ENCODE results near the gene GSN. TPM values are rescaled to one million over a fixed set of nuclear protein-coding genes. Genes with fewer than 3 reads are reported as not detected.

The GSN gene
- total RNA-seq, 3 donors from 2014 or later = 1.3 to 2.0 (median 1.9) TPM

DNA sequence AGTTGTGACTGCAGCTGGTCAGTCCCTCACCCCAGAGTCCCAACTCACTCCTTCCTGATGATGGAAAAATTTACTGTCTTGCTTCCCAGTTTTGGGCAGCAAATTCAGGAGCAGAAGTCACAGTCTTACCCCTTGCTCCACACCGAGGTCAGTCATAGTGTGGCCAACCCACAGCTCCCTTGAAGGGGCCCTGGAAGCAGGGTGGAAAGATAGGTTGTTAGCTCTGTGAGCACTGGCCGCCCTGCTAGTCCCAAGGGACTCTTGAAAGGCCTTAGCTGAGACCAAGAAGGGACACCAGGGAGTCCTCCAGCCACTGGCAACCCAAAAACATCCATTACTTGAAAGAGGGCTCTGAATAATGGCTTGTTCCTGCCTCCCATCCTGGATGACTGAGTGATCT lies 40.0 kb downstream of the GSN start:
- Mint-ChIP-seq H3K4me1 (ENCODE audit: low read depth) (no peaks in the 10 kb centered on the region), H3K9me3 (no peaks in the 10 kb centered on the region), H3K36me3 (ENCODE audit: insufficient read depth) (peaks cover 5% of the 10 kb centered on the region), H3K27me3 (ENCODE audit: low read depth) (no peaks in the 10 kb centered on the region), H3K4me3 (no peak overlapping the region)
- no peak for ATAC-seq
- no peak for DNase-seq

DNA sequence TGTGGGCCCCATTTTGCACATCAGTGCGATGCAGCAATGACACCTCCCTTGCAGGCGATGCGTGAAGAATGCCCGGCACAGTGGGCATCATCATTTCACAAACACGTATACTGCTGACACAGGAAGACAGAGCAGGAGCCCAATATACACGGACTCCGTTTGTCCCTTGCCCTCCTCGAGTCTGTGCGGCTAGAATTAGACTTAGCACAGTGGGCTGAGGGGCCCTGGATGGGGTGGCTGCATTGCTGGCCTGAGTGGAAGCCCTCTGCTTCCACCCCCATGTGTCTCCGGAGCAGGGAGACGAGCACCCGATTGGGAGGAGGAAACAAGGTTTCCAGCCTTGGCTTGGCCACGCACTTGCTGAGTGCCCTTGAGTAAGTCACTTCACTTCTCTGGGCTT lies 40.8 kb downstream of the GSN start:
- no peaks in the 10 kb centered on the region for H3K27me3 Mint-ChIP-seq (ENCODE audit: low read depth)
- H3K4me1 Mint-ChIP-seq (ENCODE audit: low read depth) = no peaks in the 10 kb centered on the region
- H3K4me3 Mint-ChIP-seq = no peak overlapping the region

DNA sequence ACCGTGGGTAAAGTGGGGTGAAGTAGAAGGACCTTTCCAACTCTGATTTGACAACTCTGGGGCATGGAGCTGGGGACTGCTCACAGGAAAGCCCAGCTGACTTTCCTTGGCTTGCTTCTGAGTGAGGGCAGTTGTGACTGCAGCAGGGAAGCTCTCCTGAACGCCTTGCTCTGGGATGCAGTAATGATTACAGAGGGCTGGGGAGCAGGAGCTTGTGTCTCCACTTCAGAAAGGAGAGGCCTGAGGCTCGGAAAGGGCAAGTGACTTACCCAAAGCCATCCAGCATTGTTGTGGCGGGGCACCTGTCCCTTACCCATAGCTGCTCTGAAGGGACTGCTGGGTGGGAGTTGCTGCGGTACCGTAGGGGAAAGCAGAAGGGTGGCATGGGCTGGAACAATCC lies 41.2 kb downstream of the GSN start:
- no peak overlapping the region for H3K4me3 Mint-ChIP-seq
- H3K36me3 Mint-ChIP-seq (ENCODE audit: insufficient read depth) = peaks cover 10% of the 10 kb centered on the region
- no peaks in the 10 kb centered on the region for H3K4me1 Mint-ChIP-seq (ENCODE audit: low read depth)

More for the DNA sequence above, 40.8 kb downstream of the GSN start:
- no peaks in the 10 kb centered on the region for H3K9me3 Mint-ChIP-seq
- ATAC-seq (no peak), DNase-seq (no peak)
- H3K36me3 Mint-ChIP-seq (ENCODE audit: insufficient read depth) = peaks cover 5% of the 10 kb centered on the region

DNA sequence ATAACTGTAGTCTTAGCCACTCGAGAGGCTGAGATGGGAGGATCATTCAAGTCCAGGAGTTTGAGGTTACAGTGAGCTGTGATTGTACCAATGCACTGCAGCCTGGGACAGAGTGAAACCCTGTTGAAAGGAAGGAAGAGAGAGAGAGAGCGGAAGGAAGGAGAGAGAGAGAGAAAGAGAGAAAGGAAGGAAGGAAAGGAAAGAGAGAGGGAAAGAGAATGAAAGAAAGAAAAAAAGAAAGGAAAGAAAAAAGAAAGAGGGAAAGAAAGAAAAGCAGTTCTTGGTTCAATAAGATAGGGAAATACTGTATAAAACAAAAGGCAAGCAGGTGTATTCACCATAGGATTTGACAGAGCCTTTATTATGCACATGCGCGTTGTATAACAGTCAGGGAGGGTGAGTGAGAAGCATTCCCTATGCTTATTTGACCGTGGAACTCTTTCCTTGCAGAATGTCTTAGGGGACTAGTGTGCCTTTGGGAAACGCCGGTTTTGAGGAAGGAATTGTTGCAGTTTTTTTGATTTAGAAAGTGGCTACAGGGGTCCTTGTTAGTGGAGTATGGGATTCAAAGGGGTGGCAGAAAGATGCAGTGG lies 42.0 kb downstream of the GSN start:
- Mint-ChIP-seq H3K36me3 (ENCODE audit: insufficient read depth) (peaks cover 10% of the 10 kb centered on the region), H3K27me3 (ENCODE audit: low read depth) (no peaks in the 10 kb centered on the region), H3K4me1 (ENCODE audit: low read depth) (no peaks in the 10 kb centered on the region), H3K4me3 (no peak overlapping the region), H3K9me3 (no peaks in the 10 kb centered on the region)
- no peak for ATAC-seq
- DNase-seq = no peak

More for the DNA sequence above, 41.2 kb downstream of the GSN start:
- Mint-ChIP-seq H3K9me3 (no peaks in the 10 kb centered on the region), H3K27me3 (ENCODE audit: low read depth) (no peaks in the 10 kb centered on the region)
- DNase-seq = no peak
- no peak for ATAC-seq

DNA sequence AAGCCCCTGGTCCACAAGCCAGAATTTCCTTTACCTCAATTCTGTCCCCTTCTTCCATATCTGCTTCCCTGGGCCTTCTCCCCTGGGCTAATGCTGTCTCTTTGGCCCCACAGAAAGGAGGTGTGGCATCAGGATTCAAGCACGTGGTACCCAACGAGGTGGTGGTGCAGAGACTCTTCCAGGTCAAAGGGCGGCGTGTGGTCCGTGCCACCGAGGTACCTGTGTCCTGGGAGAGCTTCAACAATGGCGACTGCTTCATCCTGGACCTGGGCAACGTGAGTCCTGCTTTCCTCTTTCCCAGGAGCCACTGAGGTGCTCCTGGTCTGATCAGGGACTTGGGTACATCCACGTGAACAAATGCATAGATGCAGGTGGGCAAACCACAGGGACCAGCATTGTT lies 42.6 kb downstream of the GSN start:
- H3K4me3 Mint-ChIP-seq = no peak overlapping the region
- H3K36me3 Mint-ChIP-seq (ENCODE audit: insufficient read depth) = peaks cover 10% of the 10 kb centered on the region
- no peaks in the 10 kb centered on the region for H3K4me1 Mint-ChIP-seq (ENCODE audit: low read depth)
- H3K9me3 Mint-ChIP-seq = no peaks in the 10 kb centered on the region
- DNase-seq (no peak), ATAC-seq (no peak)
- no peaks in the 10 kb centered on the region for H3K27me3 Mint-ChIP-seq (ENCODE audit: low read depth)

DNA sequence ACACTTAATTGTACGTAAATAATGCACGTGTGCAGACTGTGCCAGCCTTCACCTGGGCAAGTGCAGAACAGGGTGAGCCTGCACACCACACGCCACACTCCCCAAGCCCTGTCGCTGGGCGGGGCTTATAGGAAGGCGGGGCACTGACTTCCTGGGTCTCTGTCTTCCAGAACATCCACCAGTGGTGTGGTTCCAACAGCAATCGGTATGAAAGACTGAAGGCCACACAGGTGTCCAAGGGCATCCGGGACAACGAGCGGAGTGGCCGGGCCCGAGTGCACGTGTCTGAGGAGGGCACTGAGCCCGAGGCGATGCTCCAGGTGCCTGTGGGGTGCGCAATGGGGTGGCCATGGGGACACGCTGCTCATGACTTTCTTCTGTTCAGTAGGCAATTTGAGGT lies 44.2 kb downstream of the GSN start:
- Mint-ChIP-seq H3K4me3 (no peak overlapping the region), H3K4me1 (ENCODE audit: low read depth) (no peaks in the 10 kb centered on the region), H3K9me3 (no peaks in the 10 kb centered on the region), H3K36me3 (ENCODE audit: insufficient read depth) (peaks cover 10% of the 10 kb centered on the region), H3K27me3 (ENCODE audit: low read depth) (no peaks in the 10 kb centered on the region)
- DNase-seq = no peak
- no peak for ATAC-seq

DNA sequence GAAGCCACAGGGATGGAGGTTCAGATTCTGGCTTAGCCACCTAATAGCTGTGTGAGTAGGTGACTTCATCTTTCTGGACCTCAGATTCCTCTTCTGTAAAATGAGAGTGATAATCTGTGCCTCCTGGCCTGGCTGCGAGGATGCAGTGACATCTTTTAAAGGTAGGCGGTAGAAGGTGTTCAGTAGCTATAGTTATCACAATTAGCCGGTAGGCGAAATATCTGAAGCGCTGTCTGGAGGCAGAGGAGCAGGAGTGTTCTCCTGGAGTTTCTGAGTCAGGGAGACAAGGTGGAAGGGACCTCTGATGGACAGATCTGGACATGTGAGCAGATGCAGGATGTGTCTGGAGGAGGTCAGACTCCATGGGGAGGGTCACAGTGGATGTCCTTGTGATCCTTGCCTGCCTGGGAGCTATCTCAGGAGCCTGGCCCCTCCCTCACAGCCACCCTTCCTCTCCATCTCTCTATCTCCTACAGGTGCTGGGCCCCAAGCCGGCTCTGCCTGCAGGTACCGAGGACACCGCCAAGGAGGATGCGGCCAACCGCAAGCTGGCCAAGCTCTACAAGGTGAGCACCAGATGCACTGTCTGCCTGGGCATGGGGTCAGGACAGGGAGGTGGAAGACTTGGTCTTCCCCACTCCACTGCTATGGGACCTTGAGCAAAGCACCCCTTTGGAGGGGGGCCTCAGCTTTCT lies 45.6 kb downstream of the GSN start:
- H3K27me3 Mint-ChIP-seq (ENCODE audit: low read depth) = no peaks in the 10 kb centered on the region
- H3K9me3 Mint-ChIP-seq = no peaks in the 10 kb centered on the region
- no peak overlapping the region for H3K4me3 Mint-ChIP-seq
- no peak for ATAC-seq
- H3K36me3 Mint-ChIP-seq (ENCODE audit: insufficient read depth) = peaks cover 10% of the 10 kb centered on the region
- H3K4me1 Mint-ChIP-seq (ENCODE audit: low read depth) = no peaks in the 10 kb centered on the region
- no peak for DNase-seq

DNA sequence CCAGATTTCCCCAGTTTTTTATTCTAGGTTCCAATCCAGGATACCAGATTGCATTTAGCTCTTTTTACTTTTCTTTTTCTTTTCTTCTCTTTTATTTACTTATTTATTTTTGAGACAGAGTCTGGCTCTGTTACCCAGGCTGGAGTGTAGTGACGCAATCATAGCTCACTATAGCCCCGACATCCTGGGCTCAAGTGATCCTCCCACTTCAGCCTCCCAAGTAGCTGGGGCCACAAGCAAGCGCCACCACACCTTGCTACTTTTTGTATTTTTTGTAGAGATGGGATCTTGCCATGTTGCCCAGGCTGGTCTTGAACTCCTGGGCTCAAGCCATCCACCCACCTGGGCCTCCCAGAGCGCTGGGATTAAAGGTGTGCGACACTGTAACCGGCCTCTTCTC lies 48.4 kb downstream of the GSN start:
- ATAC-seq = no peak
- H3K4me3 Mint-ChIP-seq = no peak overlapping the region
- no peak for DNase-seq
- H3K9me3 Mint-ChIP-seq = no peaks in the 10 kb centered on the region
- H3K27me3 Mint-ChIP-seq (ENCODE audit: low read depth) = no peaks in the 10 kb centered on the region
- peaks cover 6% of the 10 kb centered on the region for H3K36me3 Mint-ChIP-seq (ENCODE audit: insufficient read depth)
- peaks cover 11% of the 10 kb centered on the region for H3K4me1 Mint-ChIP-seq (ENCODE audit: low read depth)

DNA sequence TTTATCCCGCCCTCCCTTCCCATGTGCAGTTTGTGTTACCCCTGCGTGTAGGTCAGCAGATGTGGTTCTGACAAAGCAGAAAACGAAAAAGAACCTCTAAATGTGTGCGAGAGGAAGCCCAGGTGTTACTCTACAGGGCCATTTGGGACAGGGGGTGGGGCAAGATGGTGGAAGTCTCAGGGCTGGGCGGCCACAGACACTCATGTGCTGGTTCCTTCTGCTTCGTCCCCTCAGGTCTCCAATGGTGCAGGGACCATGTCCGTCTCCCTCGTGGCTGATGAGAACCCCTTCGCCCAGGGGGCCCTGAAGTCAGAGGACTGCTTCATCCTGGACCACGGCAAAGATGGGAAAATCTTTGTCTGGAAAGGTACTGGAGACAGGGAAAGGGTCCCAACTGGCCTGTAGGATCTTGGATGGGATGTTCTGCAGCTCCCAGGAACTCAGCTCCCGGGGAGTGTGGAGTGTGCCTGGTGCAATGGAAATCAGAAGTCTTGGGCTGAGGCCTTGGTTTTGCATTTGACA lies 49.0 kb downstream of the GSN start:
- ATAC-seq (no peak), DNase-seq (no peak)
- no peaks in the 10 kb centered on the region for H3K27me3 Mint-ChIP-seq (ENCODE audit: low read depth)
- peaks cover 4% of the 10 kb centered on the region for H3K36me3 Mint-ChIP-seq (ENCODE audit: insufficient read depth)
- peaks cover 11% of the 10 kb centered on the region for H3K4me1 Mint-ChIP-seq (ENCODE audit: low read depth)
- no peaks in the 10 kb centered on the region for H3K9me3 Mint-ChIP-seq
- H3K4me3 Mint-ChIP-seq = no peak overlapping the region

DNA sequence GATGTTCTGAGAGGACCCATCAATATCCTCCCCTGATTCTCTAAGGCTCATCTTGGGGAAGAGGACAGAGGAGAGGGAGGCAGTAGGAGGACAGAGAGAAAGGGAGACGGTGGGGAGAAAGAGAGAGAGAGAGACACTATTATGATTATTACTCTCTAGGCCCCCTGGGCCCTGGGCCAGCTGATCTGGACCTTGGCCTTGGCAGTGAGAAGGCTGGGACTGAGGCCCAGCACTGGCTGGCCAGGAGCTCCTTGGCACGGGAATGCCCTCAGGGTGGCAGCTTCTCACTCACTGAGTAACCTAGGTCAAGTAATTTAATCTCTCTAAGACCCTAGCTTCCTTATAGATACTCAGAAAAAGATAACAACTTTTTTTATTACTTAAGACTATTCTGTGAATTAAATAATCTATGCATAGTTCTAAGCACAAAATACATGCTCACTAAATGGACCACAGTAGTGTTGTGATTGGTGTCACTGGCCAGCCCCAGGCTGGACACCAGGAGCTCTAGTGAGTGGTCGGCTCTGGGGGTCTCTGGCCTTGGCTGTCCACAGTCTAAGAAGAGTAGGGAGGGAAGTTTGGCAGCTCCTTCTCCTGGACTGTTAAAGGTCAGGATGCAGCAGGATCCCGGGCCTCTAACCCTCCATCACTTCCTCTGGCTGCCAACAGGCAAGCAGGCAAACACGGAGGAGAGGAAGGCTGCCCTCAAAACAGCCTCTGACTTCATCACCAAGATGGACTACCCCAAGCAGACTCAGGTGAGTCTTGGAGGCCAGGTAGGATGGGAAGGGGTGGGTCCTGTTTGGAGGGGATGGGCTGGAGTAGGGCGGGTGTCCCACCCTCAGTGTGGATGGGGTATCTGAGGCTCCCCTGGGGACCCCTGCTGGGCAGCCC lies 50.0 kb downstream of the GSN start:
- peaks cover 4% of the 10 kb centered on the region for H3K36me3 Mint-ChIP-seq (ENCODE audit: insufficient read depth)

DNA sequence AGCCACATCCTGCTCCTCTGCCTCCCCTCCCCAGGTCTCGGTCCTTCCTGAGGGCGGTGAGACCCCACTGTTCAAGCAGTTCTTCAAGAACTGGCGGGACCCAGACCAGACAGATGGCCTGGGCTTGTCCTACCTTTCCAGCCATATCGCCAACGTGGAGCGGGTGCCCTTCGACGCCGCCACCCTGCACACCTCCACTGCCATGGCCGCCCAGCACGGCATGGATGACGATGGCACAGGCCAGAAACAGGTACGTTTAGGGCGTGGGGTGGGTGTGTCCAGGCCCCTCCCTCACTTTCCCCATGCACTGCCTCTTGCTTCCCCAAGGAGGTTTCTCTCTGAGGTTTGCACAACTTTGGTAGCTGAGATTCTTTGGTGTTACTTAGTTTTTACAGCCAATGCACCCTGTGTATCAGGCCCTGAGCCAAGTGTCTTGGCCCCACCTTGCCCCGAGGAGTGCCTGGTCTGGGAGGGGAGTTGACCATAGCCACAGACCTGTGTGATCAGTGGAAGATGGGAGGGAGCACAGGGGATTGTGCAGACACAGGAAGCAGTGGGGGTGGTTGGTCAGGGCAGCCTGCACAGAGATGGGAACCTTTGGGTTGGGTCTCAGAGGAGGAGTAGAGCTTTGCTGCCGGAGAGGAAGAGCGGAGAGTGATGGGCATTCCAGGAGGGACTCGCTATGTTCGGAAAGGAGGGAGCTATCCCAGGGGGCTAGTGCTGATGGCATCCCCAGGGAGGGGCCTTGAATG lies 50.8 kb downstream of the GSN start:
- Mint-ChIP-seq H3K36me3 (ENCODE audit: insufficient read depth) (peaks cover 4% of the 10 kb centered on the region), H3K4me1 (ENCODE audit: low read depth) (peaks cover 18% of the 10 kb centered on the region), H3K4me3 (no peak overlapping the region), H3K27me3 (ENCODE audit: low read depth) (no peaks in the 10 kb centered on the region), H3K9me3 (no peaks in the 10 kb centered on the region)
- DNase-seq (no peak), ATAC-seq (no peak)

More for the DNA sequence above, 50.0 kb downstream of the GSN start:
- Mint-ChIP-seq H3K27me3 (ENCODE audit: low read depth) (no peaks in the 10 kb centered on the region), H3K4me1 (ENCODE audit: low read depth) (peaks cover 18% of the 10 kb centered on the region), H3K9me3 (no peaks in the 10 kb centered on the region), H3K4me3 (no peak overlapping the region)
- DNase-seq (no peak), ATAC-seq (no peak)

DNA sequence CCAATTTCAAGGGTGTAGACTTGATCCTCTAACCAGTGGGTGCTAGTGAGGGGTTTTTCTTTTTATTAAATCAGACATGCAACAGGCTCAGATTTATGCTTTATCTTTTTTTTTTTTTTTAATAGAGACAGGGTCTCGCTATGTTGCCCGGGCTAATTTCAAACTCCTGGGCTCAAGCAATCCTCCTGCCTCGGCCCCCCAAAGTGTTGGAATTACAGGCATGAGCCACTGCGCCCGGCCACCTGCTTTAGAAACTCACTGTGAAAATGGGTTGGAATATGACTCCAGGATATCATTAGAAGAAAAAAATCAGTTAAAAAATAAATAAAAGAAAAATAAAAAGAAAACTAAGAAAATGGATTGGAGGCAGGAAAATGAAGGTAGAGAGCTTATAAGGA lies 51.4 kb downstream of the GSN start:
- DNase-seq (no peak), ATAC-seq (no peak)
- Mint-ChIP-seq H3K9me3 (no peaks in the 10 kb centered on the region), H3K4me3 (no peak overlapping the region), H3K4me1 (ENCODE audit: low read depth) (peaks cover 18% of the 10 kb centered on the region), H3K27me3 (ENCODE audit: low read depth) (no peaks in the 10 kb centered on the region), H3K36me3 (ENCODE audit: insufficient read depth) (no peaks in the 10 kb centered on the region)

DNA sequence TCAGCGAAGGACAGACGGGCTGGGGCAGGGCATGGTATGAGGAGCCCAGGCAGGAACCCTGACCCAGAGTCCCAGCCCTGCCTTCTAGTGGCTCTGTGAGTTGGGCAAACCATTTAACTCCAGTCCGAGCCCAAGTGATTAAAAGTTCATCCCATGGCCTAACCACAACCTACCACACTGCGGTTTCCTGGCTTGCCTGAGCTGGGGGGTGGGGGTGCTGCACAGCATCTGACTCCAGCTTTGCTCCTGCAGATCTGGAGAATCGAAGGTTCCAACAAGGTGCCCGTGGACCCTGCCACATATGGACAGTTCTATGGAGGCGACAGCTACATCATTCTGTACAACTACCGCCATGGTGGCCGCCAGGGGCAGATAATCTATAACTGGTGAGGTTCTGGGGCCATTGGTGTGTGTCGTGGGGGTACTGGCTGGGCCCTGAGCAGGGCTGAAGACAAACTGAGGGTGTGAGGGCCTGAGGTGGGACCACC lies 53.1 kb downstream of the GSN start:
- Mint-ChIP-seq H3K27me3 (ENCODE audit: low read depth) (no peaks in the 10 kb centered on the region), H3K9me3 (no peaks in the 10 kb centered on the region), H3K4me3 (no peak overlapping the region), H3K36me3 (ENCODE audit: insufficient read depth) (no peaks in the 10 kb centered on the region), H3K4me1 (ENCODE audit: low read depth) (peaks cover 18% of the 10 kb centered on the region)
- ATAC-seq = no peak
- DNase-seq = no peak

All from activated T-cell treated with anti-CD3 and anti-CD28 coated beads, Interleukin-2, amount 50 U/mL, for 4 hours (primary cell).